Neural cell (in vitro differentiated cells): ENCODE data around the gene MXD4. TPM values are rescaled to one million over a fixed set of nuclear protein-coding genes. Genes with fewer than 3 reads are reported as not detected.
"Not testable (repeated sequence)": the region's sequence is repeated elsewhere in the genome, so short reads cannot be mapped to it uniquely, and the experiment has no call there.

Experiments used
- H2AFZ ChIP-seq: fragments of 200-600, 300-800 bp; sonication (generic), shearing (Covaris generic); 2 replicates; pipeline ENCODE4 v1.6.0; 2014; ENCODE audit warnings: low read depth, mild to moderate bottlenecking, antibody characterized with exemption, low read length, moderate library complexity
- H3F3A ChIP-seq: fragments of 200-600 bp; shearing (Covaris generic); 2 replicates; pipeline ENCODE4 v1.6.1; 2016; ENCODE audit warnings: mild to moderate bottlenecking, moderate library complexity, mixed read lengths, antibody characterized with exemption, low read length; ENCODE audit not compliant: insufficient read depth, poor library complexity, severe bottlenecking
- H3K27ac ChIP-seq: fragments of 200-600, 300-800 bp; sonication (generic), shearing (Covaris generic); 2 replicates; pipeline ENCODE4 v1.5.1; 2014; ENCODE audit warnings: mild to moderate bottlenecking, low read length, moderate library complexity
- H3K27me3 ChIP-seq: fragments of 300-800, 200-600 bp; sonication (generic), shearing (Covaris generic); 2 replicates; pipeline ENCODE4 v1.6.0; 2014; ENCODE audit warnings: mild to moderate bottlenecking, low read depth, low read length, moderate library complexity; ENCODE audit not compliant: insufficient read depth
- H3K36me3 ChIP-seq: fragments of 300-800, 200-600 bp; sonication (generic), shearing (Covaris generic); 2 replicates; pipeline ENCODE4 v1.5.1; 2014; ENCODE audit warnings: mild to moderate bottlenecking, antibody characterized with exemption, low read length, moderate library complexity; ENCODE audit not compliant: insufficient read depth
- H3K4me2 ChIP-seq: fragments of 300-800, 200-600 bp; sonication (generic), shearing (Covaris generic); 2 replicates; pipeline ENCODE4 v1.6.0; 2014; ENCODE audit warnings: mild to moderate bottlenecking, low read length
- H3K4me3 ChIP-seq: fragments of 300-800, 200-600 bp; sonication (generic), shearing (Covaris generic); 2 replicates; pipeline ENCODE4 v1.5.1; 2014; ENCODE audit warnings: mild to moderate bottlenecking, low read length, moderate library complexity
- H3K79me2 ChIP-seq: fragments of 200-600 bp; shearing (Covaris generic); replicated peaks from 2 replicates; pipeline ENCODE4 v1.6.0; 2014; ENCODE audit warnings: mild to moderate bottlenecking, low read length, moderate library complexity; ENCODE audit not compliant: insufficient read depth
- H3K9ac ChIP-seq: fragments of 300-800, 200-600 bp; sonication (generic), shearing (Covaris generic); 2 replicates; pipeline ENCODE4 v1.6.1; 2016; ENCODE audit warnings: mild to moderate bottlenecking, low read length, mixed read lengths
- H3K9me2 ChIP-seq: fragments of 200-600 bp; shearing (Covaris generic); 2 replicates; pipeline ENCODE4 v1.6.1; 2016; ENCODE audit warnings: mild to moderate bottlenecking, low read length, mixed read lengths; ENCODE audit not compliant: insufficient read depth
- H3K9me3 ChIP-seq: fragments of 200-600, 300-800 bp; sonication (generic), shearing (Covaris generic); 2 replicates; pipeline ENCODE4 v1.6.1; 2016; ENCODE audit warnings: mild to moderate bottlenecking, mixed run types, low read length, moderate library complexity, mixed read lengths
- H4K20me1 ChIP-seq: fragments of 200-600 bp; shearing (Covaris generic); 2 replicates; pipeline ENCODE4 v1.6.1; 2016; ENCODE audit warnings: mild to moderate bottlenecking, mixed run types; ENCODE audit not compliant: insufficient read depth
- CTCF ChIP-seq: fragments of 450-650 bp; IDR thresholded peaks from 2 replicates; pipeline ENCODE4 v1.5.1; 2014; ENCODE audit warnings: antibody characterized with exemption, mild to moderate bottlenecking, moderate library complexity; ENCODE audit not compliant: poor library complexity, severe bottlenecking
- EP300 ChIP-seq: fragments of 450-650 bp; conservative IDR thresholded peaks from 2 replicates; pipeline ENCODE4 v1.6.1; 2014; ENCODE audit warnings: antibody characterized with exemption, mild to moderate bottlenecking, moderate library complexity; ENCODE audit not compliant: poor library complexity, severe bottlenecking
- EZH2 ChIP-seq: fragments of 200-600, 300-800 bp; shearing (Covaris generic), sonication (generic); IDR thresholded peaks from 2 replicates; pipeline ENCODE4 v1.6.1; 2014; ENCODE audit warnings: antibody characterized with exemption, low read length, borderline replicate concordance, mild to moderate bottlenecking; ENCODE audit not compliant: insufficient read depth, poor library complexity, severe bottlenecking
- POLR2AphosphoS5 ChIP-seq: IDR thresholded peaks from 2 replicates; pipeline ENCODE4 v1.6.1; 2012
- RAD21 ChIP-seq: fragments of 450-650 bp; conservative IDR thresholded peaks from 2 replicates; pipeline ENCODE4 v1.6.1; 2014; ENCODE audit warnings: antibody characterized with exemption, mild to moderate bottlenecking, moderate library complexity
- REST ChIP-seq: IDR thresholded peaks from 2 replicates; pipeline ENCODE4 v1.6.1; 2012; ENCODE audit warnings: borderline replicate concordance
- SMC3 ChIP-seq: fragments of 450-650 bp; conservative IDR thresholded peaks from 2 replicates; pipeline ENCODE4 v1.6.1; 2014; ENCODE audit warnings: antibody characterized with exemption, mild to moderate bottlenecking, moderate library complexity; ENCODE audit not compliant: poor library complexity
- TAF1 ChIP-seq: IDR thresholded peaks from 2 replicates; pipeline ENCODE4 v1.6.1; 2012; ENCODE audit warnings: low read depth
- polyA plus RNA-seq: library from polyadenylated mRNA; depleted of rRNA; stranded (reverse); fragments of >200 nt; gene quantifications from 2 replicates; pipeline ENCODE4 v1.2.3, GENCODE V29; 2014

MXD4 gene
- polyA plus RNA-seq, 1 donor from 2014 or later: 58.4 TPM

GRCh38 chr4:2222838-2223237, 39.1 kb downstream of the MXD4 start:
- H3K9ac ChIP-seq: no peak overlapping the region
- no peak overlapping the region for H3K4me3 ChIP-seq
- no peaks in the 10 kb centered on the region for H3K36me3 ChIP-seq
- no peaks in the 10 kb centered on the region for H3K27me3 ChIP-seq
- H2AFZ ChIP-seq: no peak overlapping the region
- no peaks in the 10 kb centered on the region for H3K79me2 ChIP-seq
- H3F3A ChIP-seq: no peaks in the 10 kb centered on the region
- no peaks in the 10 kb centered on the region for H3K9me3 ChIP-seq
- H3K4me2 ChIP-seq: no peak overlapping the region
- TF ChIP-seq EZH2 (no peak), REST (no peak), POLR2AphosphoS5 (no peak), EP300 (no peak), RAD21 (no peak), SMC3 (no peak), TAF1 (no peak), CTCF (no peak)
- no peaks in the 10 kb centered on the region for H4K20me1 ChIP-seq
- no peak overlapping the region for H3K27ac ChIP-seq
- no peaks in the 10 kb centered on the region for H3K9me2 ChIP-seq

- H3K4me2 ChIP-seq, H3K36me3 ChIP-seq: not testable (repeated sequence)
These were observed 40.5 kb downstream of the MXD4 start for GRCh38 chr4:2221378-2221777.

GRCh38 chr4:2220016-2220630, 41.8 kb downstream of the MXD4 start:
- H3K27me3 ChIP-seq: no peaks in the 10 kb centered on the region
- no peak overlapping the region for H3K4me2 ChIP-seq
- no peaks in the 10 kb centered on the region for H3F3A ChIP-seq
- no peak overlapping the region for H3K27ac ChIP-seq
- no peak for TF ChIP-seq EZH2
- TF ChIP-seq SMC3: peak; percentile 83
- peak; percentile 87 for TF ChIP-seq CTCF
- TF ChIP-seq RAD21: peak; percentile 88
- no peaks in the 10 kb centered on the region for H3K36me3 ChIP-seq
- H3K4me3 ChIP-seq: no peak overlapping the region
- H3K79me2 ChIP-seq: no peaks in the 10 kb centered on the region
- H2AFZ ChIP-seq: no peak overlapping the region
- H3K9ac ChIP-seq: no peak overlapping the region
- H3K9me2 ChIP-seq: no peaks in the 10 kb centered on the region
- no peaks in the 10 kb centered on the region for H4K20me1 ChIP-seq
- H3K9me3 ChIP-seq: no peaks in the 10 kb centered on the region

More at GRCh38 chr4:2221378-2221777, 40.5 kb downstream of the MXD4 start:
- not testable (repeated sequence) for H3K9me3 ChIP-seq, H3K9me2 ChIP-seq, H3K27ac ChIP-seq, H3K79me2 ChIP-seq, H2AFZ ChIP-seq, H3K4me3 ChIP-seq, H3K9ac ChIP-seq, H4K20me1 ChIP-seq, H3K27me3 ChIP-seq, H3F3A ChIP-seq
